ENCODE measurements around the gene TAB2.

TAB2 gene

DNA sequence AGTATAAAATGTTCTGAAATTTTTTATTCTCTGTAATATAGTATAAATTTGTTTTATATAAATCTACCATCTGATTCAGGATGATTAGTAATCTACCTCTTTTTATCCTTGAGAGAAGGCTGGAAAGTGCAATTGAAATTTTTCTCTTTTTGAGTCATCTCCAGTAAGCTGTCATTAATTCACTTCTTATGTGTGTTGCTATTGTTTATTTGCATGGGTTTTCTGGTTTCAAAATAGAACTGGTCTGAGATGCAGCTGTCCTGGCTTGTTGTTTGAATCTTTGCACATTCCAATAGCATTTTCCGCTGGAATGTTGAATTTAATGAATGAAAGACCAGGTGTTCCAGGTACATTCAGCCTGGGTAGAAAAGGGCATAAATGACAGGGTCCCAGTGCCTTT, 24.3 kb upstream of the TAB2 start:
- no peak for TF ChIP-seq GATA3 (IDR thresholded peaks at IDR 0.05; ENCODE audit: low read depth, low read length)
- TF ChIP-seq GATA2 (IDR thresholded peaks at IDR 0.05; ENCODE audit: low read depth, low read length) = no peak

DNA sequence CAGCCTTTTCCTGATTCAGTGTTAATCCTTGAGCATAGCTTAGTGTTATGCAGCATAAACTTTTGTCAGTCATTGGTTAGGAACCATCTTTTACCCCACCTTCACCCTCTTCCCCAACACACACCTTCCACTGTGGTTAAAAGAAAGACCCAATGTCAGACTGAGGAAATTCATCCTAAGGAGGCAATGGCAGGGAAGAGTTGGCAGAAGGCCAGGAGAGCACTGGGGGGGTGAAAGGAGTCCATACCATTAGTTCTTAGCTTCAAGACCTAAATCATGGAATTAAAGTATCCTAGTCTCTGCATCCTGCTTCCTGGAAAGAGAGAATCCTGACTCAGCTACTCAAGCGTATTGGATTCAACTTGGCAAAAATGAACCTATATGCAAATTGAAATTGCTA, 16.9 kb upstream of the TAB2 start:
- TF ChIP-seq GATA3 (IDR thresholded peaks at IDR 0.05; ENCODE audit: low read depth, low read length) = no peak
- TF ChIP-seq GATA2 (IDR thresholded peaks at IDR 0.05; ENCODE audit: low read depth, low read length) = no peak

DNA sequence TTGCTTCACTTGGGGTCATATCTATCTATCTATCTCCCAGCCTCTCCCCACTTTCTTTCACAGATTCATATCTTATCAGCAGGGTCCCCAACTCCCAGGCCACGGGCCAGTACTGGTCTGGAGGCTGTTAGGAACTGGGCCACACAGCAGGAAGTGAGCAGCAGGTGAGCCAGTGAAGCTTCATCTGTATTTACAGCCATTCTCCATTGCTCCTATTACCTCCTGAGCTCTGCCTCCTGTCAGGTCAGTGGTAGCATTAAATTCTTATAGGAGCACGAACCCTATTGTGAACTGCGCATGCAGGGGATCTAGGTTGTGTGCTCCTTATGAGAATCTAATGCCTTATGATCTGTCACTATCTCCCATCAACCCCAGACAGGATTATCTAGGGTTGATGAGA, 14.8 kb upstream of the TAB2 start:
- TF ChIP-seq GATA2 (IDR thresholded peaks at IDR 0.05; ENCODE audit: low read depth, low read length) = no peak
- no peak for TF ChIP-seq GATA3 (IDR thresholded peaks at IDR 0.05; ENCODE audit: low read depth, low read length)

DNA sequence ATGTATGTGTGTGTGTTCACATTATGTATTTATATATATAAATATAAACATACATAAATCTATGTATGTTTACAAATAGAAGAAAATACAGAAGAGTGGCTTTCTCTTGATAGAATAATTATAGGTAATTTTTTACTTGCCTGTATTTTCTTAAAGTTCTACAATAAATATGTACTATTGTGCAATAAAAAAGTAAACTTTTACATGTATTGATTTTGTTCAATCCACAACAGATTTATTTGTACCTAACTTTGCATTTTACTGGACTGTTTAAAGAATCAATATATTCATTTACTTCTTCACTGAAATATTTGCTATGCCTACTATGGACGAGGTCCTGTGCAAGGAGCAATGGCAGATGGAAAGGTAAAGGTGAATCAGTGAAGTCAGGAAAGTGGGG, 14.0 kb upstream of the TAB2 start:
- no peak for TF ChIP-seq GATA3 (IDR thresholded peaks at IDR 0.05; ENCODE audit: low read depth, low read length)
- TF ChIP-seq GATA2 (IDR thresholded peaks at IDR 0.05; ENCODE audit: low read depth, low read length) = no peak

DNA sequence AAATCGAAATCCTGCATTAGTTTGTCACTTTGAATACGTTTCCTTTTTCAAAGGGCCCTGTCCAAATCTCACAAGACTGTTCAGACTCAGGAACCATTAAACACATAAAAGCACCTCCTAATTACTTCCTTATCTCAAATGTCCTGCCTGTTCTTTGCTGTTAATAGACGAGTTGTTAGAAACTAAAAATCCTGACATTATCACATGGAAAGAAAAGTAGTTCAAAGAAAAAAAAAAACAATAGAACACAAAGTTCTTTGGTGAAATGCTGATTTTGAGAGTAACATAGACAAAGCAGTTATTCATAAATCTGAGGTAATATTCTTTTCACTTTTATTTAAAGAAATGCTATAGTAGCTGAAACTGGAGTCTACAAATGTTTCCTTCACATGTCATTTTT, 12.1 kb upstream of the TAB2 start:
- no peak for TF ChIP-seq GATA2 (IDR thresholded peaks at IDR 0.05; ENCODE audit: low read depth, low read length)

DNA sequence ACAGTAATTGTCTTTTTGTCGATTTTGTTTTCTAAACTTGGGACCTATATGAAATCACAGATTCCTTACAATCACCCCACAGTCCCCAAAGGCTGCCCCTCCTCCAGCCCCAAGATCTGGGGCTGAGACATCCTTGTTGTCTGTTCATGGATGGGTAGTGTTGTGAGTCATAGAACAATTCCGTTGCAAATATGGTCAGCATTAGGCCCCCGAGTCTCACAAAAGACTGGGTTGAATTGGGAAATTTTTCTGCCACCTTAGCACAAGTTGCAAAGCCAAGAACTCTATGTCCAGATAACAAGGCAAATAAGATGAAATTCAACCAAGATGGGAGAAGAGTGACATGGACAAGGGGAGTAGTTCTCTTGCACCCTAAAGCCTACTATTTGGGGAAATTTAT, 10.5 kb upstream of the TAB2 start:
- TF ChIP-seq GATA3 (IDR thresholded peaks at IDR 0.05; ENCODE audit: low read depth, low read length) (no peak), GATA2 (IDR thresholded peaks at IDR 0.05; ENCODE audit: low read depth, low read length) (no peak)

DNA sequence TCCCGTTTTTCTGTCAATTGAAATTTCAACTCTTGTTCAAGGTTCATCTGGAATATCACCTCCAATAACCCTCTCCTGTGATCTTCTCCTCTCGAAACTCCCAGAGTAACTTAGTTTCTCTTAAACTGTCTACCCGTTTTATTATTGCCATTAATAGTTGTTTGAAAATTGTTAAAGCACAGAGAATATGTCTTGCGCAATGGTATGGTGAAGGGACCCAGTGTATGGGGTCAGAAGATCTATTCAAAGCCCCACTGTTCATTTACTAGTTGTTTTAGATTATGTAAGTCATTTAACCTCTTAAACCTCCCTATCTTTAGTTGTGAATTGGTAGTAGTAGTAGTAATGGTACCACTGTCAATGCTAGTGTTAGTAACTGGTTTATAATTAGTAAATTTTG, 6.2 kb upstream of the TAB2 start:
- TF ChIP-seq GATA3 (IDR thresholded peaks at IDR 0.05; ENCODE audit: low read depth, low read length) (no peak), GATA2 (IDR thresholded peaks at IDR 0.05; ENCODE audit: low read depth, low read length) (no peak)

DNA sequence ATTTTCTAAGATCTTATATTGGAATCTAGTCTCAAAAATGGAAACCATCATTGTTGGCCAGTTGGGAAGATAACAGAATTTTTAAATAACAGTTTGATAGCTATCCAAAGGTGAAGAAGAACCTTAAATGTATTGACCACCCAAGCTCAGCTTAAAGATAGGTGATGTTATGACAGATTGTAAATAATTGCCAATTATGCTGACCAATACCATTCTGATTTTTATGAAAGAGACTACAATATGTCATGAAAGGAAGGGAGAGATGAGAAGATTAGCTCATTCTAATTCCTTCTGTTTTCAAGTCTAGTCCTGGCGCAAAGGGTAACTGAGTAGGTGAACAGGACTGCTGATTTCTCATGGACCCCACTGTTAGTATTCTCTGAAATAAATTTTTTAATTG, 5.7 kb upstream of the TAB2 start:
- TF ChIP-seq GATA3 (IDR thresholded peaks at IDR 0.05; ENCODE audit: low read depth, low read length) (no peak), GATA2 (IDR thresholded peaks at IDR 0.05; ENCODE audit: low read depth, low read length) (no peak)

DNA sequence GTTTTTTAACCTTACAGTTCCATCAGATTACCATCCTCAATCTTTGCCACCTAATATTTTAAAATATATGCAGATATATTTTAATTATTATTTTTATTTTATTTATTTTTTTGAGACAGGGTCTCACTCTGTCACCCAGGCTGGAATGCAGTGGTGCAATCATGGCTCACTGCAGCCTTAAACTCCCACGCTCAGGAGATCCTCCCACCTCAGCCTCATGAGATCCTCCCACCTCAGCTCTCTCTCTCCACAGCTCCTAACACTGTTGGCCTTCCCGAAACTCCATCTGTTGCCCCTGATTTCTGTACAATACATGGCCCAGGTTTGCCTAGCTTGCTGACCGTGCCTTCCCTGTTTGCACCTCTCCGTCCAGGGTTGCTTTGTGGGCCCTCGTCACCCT, 4.4 kb upstream of the TAB2 start:
- TF ChIP-seq GATA2 (IDR thresholded peaks at IDR 0.05; ENCODE audit: low read depth, low read length) = no peak
- TF ChIP-seq GATA3 (IDR thresholded peaks at IDR 0.05; ENCODE audit: low read depth, low read length) = no peak

DNA sequence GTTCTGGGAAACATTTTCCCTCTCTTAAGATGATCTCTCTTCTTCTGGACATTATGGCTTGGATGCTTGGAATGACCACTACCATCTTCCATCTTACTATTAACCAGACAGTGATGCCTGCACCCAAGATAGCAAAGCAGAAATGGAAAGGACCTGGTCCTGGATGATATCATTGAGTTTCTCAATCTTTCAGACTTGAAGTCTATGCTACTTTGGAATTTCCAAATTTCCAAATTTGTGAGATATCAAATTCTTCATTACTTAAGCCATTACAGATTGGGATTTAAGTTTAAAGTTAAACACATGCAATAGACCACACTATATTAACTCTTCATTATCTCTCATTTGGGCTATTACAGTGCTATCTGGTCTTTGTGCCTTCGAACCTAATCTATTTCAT, 3.7 kb upstream of the TAB2 start:
- TF ChIP-seq GATA3 (IDR thresholded peaks at IDR 0.05; ENCODE audit: low read depth, low read length) = no peak
- TF ChIP-seq GATA2 (IDR thresholded peaks at IDR 0.05; ENCODE audit: low read depth, low read length) = no peak

DNA sequence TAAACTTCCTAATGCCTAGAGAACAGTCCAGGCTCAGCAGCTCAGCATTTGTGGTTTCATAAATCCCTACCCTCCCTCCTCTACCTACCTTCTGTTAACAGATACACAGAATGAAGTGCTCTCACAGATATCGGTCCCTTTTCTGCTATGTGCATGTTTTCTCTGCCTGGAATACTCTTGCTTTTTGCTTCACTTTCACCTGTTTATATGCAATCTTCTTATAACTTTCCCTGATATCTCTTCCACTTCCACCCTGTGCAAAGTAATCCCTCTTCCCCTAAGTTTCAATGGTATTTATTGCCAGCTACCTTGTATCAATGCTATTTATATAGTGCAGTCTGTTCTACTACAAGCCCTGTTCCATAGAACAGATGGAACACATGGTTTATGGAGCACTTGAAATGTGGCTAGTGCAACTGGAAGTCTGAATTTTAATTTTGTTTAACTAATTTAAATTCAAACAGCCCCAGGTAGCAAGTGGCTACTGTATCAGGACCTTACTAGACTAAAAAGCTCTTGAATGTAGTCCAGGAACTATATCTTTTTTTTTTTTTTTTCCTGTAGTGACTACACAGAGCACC, 3.1 kb upstream of the TAB2 start:
- no peak for TF ChIP-seq GATA2 (IDR thresholded peaks at IDR 0.05; ENCODE audit: low read depth, low read length)
- TF ChIP-seq GATA3 (IDR thresholded peaks at IDR 0.05; ENCODE audit: low read depth, low read length) = no peak

DNA sequence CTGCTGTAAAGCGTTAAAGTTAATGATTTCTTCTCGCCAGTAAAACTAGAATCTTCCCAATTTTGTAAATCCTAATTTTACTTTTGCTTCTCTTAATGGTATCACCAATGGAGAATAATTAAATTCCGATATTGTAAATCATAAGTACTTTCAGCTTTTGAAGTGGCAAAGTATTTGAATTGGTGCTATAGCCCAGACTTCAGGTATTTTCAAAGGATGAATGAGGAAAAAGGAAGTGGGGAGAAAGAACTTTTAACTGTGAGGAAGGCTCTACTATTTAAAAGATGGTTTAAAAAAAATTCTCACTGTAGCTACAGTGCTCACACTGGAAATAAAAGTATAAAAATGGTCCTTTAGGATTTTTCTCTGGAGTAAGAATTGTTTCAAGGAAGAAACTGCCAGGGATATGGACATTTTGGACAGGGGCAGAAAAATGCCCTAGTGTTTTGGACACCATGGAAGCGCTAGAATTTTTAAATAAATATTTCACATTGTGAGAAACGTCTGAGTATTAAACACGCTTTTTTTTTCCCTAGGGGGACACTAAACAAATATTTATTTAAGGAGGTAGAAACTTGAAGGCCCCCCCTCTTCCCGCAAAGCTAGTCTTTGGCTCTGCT, 1.3 kb upstream of the TAB2 start:
- no peak for TF ChIP-seq GATA2 (IDR thresholded peaks at IDR 0.05; ENCODE audit: low read depth, low read length)
- no peak for TF ChIP-seq GATA3 (IDR thresholded peaks at IDR 0.05; ENCODE audit: low read depth, low read length)

DNA sequence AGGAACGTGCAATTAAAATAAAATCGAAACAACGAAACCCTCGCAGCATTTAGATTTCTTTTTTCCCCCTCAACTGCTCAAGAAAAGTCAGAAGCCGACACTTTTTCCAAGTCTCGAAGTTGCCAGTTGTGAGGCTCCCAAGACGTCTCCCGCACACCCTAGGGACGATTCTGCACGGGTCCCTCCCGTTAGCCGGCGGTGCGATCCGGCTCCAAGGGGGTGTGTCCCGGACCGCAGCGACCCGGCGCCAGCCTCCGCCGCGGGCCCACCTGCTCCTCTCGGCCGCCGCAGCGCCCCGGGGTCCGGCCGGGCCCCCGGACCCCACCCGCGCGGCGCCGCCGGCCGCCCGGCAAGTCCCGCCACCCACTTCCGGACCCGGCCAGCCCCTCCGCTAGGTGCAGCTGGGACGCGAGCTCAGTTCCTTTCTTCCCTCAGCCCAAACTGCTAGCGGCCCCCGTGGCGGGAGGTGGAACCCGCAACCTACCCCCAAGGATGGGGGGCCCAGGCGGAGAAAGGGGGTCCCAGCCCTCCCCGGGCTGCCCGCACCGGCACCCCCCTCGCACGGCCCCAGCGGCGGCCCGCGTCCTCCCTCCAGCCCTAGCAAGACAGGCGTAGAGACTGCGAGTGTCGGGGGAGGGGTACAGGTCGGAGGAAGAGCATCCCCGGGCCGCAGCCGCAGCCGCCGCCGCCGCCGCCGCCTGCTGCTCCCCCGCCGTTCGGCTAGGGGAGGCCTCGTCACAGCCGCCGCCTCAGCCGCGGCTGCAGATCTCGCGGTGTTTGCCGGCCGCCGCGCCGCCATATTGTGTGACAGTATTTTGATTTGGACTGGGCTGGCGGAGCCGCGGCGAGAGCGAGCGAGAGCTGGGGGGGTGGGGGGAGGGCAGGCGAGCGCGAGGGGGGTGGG, 520 bp upstream of the TAB2 start:
- TF ChIP-seq GATA3 (IDR thresholded peaks at IDR 0.05; ENCODE audit: low read depth, low read length) = no peak
- no peak for TF ChIP-seq GATA2 (IDR thresholded peaks at IDR 0.05; ENCODE audit: low read depth, low read length)

DNA sequence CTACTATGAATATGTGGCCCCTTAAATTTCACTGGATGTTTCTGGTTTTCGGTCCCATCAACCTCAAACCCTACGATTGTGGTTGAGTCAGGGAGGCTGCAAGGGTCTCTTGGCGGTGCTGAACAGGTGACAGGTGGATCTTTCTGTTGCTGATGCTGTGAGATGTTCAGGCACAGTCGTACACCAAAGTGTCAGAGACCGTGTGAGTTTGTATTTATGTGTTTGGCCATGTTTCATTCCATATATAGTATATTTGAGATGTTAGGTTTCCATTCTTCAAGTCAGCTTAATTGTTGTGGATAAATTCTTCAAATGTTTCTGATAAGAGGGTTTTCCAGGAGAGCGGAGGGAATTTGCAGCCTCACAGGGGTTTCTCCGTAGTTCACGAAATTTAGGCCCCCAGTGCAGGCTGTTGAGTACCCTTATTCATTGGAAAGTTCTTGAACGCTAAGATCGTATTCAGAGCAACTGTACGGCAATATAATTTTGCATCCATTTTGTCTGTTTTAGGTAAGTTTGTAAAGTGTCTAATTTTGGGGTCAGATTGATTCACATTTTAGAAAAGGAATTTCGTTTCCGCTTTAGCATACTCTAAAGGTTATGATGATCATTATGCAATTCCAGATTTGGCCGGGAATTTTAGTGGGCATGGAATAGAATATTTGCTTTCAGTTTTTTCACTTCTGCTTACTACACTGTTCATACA, 1.2 kb downstream of the TAB2 start:
- TF ChIP-seq GATA2 (IDR thresholded peaks at IDR 0.05; ENCODE audit: low read depth, low read length) (no peak), GATA3 (IDR thresholded peaks at IDR 0.05; ENCODE audit: low read depth, low read length) (no peak)

Measured in SH-SY5Y (cell line).